NCI-H1417 treated with DMSO at 0.1 percent for 48 hours (cell line): ENCODE data around the gene TYSND1.
"Not testable (repeated sequence)": the region's sequence is repeated elsewhere in the genome, so short reads cannot be mapped to it uniquely, and the experiment has no call there.

Experiments
- DNase-seq: peaks from one replicate; lab custom pipeline; 2025; lab: John Stamatoyannopoulos, UW

Gene TYSND1

GRCh38 chr10:70146489-70147258 is at the start of gene TYSND1:
TSS of gene TYSND1 (minus strand) at chr10:70146700. CDS start at chr10:70146586, 114 bp downstream.
- peak; percentile 78 for DNase-seq

GRCh38 chr10:70193391-70193844 is 46.9 kb upstream of the TYSND1 start:
- no peak for DNase-seq

GRCh38 chr10:70192326-70192968 is 45.9 kb upstream of the TYSND1 start:
- DNase-seq: no peak

- DNase-seq: no peak
Observed at GRCh38 chr10:70191972-70192305, 45.4 kb upstream of the TYSND1 start.

GRCh38 chr10:70191161-70191971 is 44.9 kb upstream of the TYSND1 start:
- DNase-seq: no peak

- no peak for DNase-seq
Observed at GRCh38 chr10:70190581-70190980, 44.1 kb upstream of the TYSND1 start.

- DNase-seq: no peak
Observed at GRCh38 chr10:70190102-70190501, 43.6 kb upstream of the TYSND1 start.

GRCh38 chr10:70188768-70189167 is 42.3 kb upstream of the TYSND1 start:
- no peak for DNase-seq

- DNase-seq: no peak
Observed at GRCh38 chr10:70186571-70186970, 40.1 kb upstream of the TYSND1 start.

- DNase-seq: no peak
Observed at GRCh38 chr10:70186090-70186489, 39.6 kb upstream of the TYSND1 start.

GRCh38 chr10:70183304-70183703 is 36.8 kb upstream of the TYSND1 start:
- no peak for DNase-seq

- DNase-seq: not testable (repeated sequence)
Observed at GRCh38 chr10:70179209-70179608, 32.7 kb upstream of the TYSND1 start.

- DNase-seq: no peak
Observed at GRCh38 chr10:70178139-70178725, 31.7 kb upstream of the TYSND1 start.

GRCh38 chr10:70176441-70176840 is 29.9 kb upstream of the TYSND1 start:
- no peak for DNase-seq

GRCh38 chr10:70175516-70175915 is 29.0 kb upstream of the TYSND1 start:
- no peak for DNase-seq

GRCh38 chr10:70174058-70174741 is 27.7 kb upstream of the TYSND1 start:
- DNase-seq: no peak

- DNase-seq: no peak
Observed at GRCh38 chr10:70169649-70170364, 23.3 kb upstream of the TYSND1 start.

- no peak for DNase-seq
Observed at GRCh38 chr10:70169011-70169410, 22.5 kb upstream of the TYSND1 start.

- no peak for DNase-seq
Observed at GRCh38 chr10:70167246-70167645, 20.7 kb upstream of the TYSND1 start.

- no peak for DNase-seq
Observed at GRCh38 chr10:70166394-70166793, 19.9 kb upstream of the TYSND1 start.

- DNase-seq: no peak
Observed at GRCh38 chr10:70164163-70164562, 17.7 kb upstream of the TYSND1 start.
